HG03469 (cell line): ENCODE data around the gene GCHFR.

ENCODE experiments used
- ATAC-seq: cut with Tn5 transposase; IDR thresholded peaks from one replicate; pipeline ENCODE4 v1.9.1; 2021; ENCODE audit warnings: mild to moderate bottlenecking, moderate library complexity, moderate number of reproducible peaks; ENCODE audit not compliant: unreplicated experiment

The GCHFR gene

GRCh38 chr15:40775740-40776536 is 12.1 kb downstream of the GCHFR start:
- no peak for ATAC-seq

GRCh38 chr15:40776537-40777141 is 12.8 kb downstream of the GCHFR start:
- no peak for ATAC-seq

- ATAC-seq = no peak
Observed at GRCh38 chr15:40782609-40783227, 18.9 kb downstream of the GCHFR start.

GRCh38 chr15:40785164-40785563 is 21.3 kb downstream of the GCHFR start:
- no peak for ATAC-seq

GRCh38 chr15:40785814-40786213 is 21.9 kb downstream of the GCHFR start:
- ATAC-seq = no peak

GRCh38 chr15:40787344-40787841 is 23.5 kb downstream of the GCHFR start:
- no peak for ATAC-seq

GRCh38 chr15:40787991-40788390 is 24.1 kb downstream of the GCHFR start:
- no peak for ATAC-seq

- no peak for ATAC-seq
Observed at GRCh38 chr15:40789119-40789518, 25.3 kb downstream of the GCHFR start.

- no peak for ATAC-seq
Observed at GRCh38 chr15:40789999-40790398, 26.1 kb downstream of the GCHFR start.

- ATAC-seq = no peak
Observed at GRCh38 chr15:40790718-40791117, 26.9 kb downstream of the GCHFR start.

GRCh38 chr15:40792394-40792793 is 28.5 kb downstream of the GCHFR start:
- no peak for ATAC-seq

- ATAC-seq = no peak
Observed at GRCh38 chr15:40793216-40793989, 29.5 kb downstream of the GCHFR start.

- no peak for ATAC-seq
Observed at GRCh38 chr15:40796041-40796440, 32.2 kb downstream of the GCHFR start.

- no peak for ATAC-seq
Observed at GRCh38 chr15:40796512-40796911, 32.6 kb downstream of the GCHFR start.

GRCh38 chr15:40799523-40799922 is 35.7 kb downstream of the GCHFR start:
- no peak for ATAC-seq

GRCh38 chr15:40803076-40803475 is 39.2 kb downstream of the GCHFR start:
- no peak for ATAC-seq

- ATAC-seq = no peak
Observed at GRCh38 chr15:40803688-40804087, 39.8 kb downstream of the GCHFR start.

GRCh38 chr15:40806672-40807027 is 42.8 kb downstream of the GCHFR start:
- ATAC-seq = no peak

- ATAC-seq = peak; percentile 84
Observed at GRCh38 chr15:40807028-40807887, 43.4 kb downstream of the GCHFR start, which contains the start of the genes DNAJC17 and ZFYVE19. Gene DNAJC17, minus strand, starts transcription at chr15:40807473. Its CDS starts 27 bp downstream, at chr15:40807446. Gene ZFYVE19, plus strand, starts transcription at chr15:40807089. Its CDS starts 501 bp downstream, at chr15:40807590.

GRCh38 chr15:40807888-40808461 is 44.1 kb downstream of the GCHFR start:
- no peak for ATAC-seq
